K562 (cell line): Measurements from ENCODE around the gene HMBS. TPM values are rescaled to one million over a fixed set of nuclear protein-coding genes. Genes with fewer than 3 reads are reported as not detected.
A peak's percentile ranks its signal among the peaks of the same experiment; 100 is the strongest.

ENCODE experiments used
- ATF7 ChIP-seq: fragments of 450-650 bp; IDR thresholded peaks from 2 replicates; pipeline ENCODE4 v1.7.1; 2014; ENCODE audit warnings: mild to moderate bottlenecking, moderate library complexity
- BRF1 ChIP-seq: IDR thresholded peaks from 3 replicates; pipeline ENCODE4 v1.6.1; 2011; ENCODE audit warnings: borderline replicate concordance, mild to moderate bottlenecking; ENCODE audit not compliant: insufficient read length; ENCODE audit errors: extremely low read depth
- CSDE1 ChIP-seq, 2 experiments: fragments of 450-650 bp; IDR thresholded peaks; 2 replicates each; pipeline ENCODE4 v1.6.1; 2016; ENCODE audit warnings: mild to moderate bottlenecking in 1 of 2
- E2F6 ChIP-seq, 2 experiments: IDR thresholded peaks; 2 replicates each; pipeline ENCODE4 v1.6.1; 2011; ENCODE audit warnings: borderline replicate concordance in 1 of 2, control low read depth in 1 of 2, low read depth in 1 of 2, low read length in 1 of 2, mild to moderate bottlenecking in 1 of 2, mixed read lengths in 1 of 2, moderate library complexity in 1 of 2; ENCODE audit not compliant: insufficient read depth in 1 of 2, insufficient read length in 1 of 2, poor library complexity in 1 of 2, severe bottlenecking in 1 of 2; ENCODE audit errors: extremely low read depth in 1 of 2
- ELF2 ChIP-seq: fragments of 250-450 bp; sonication (Bioruptor Pico); IDR thresholded peaks from 2 replicates; pipeline ENCODE4 v1.5.0; 2021; ENCODE audit warnings: mild to moderate bottlenecking
- ILK ChIP-seq: fragments of 450-650 bp; IDR thresholded peaks from 2 replicates; pipeline ENCODE4 v1.6.1; 2016; ENCODE audit warnings: missing genetic modification characterization, low read depth, mild to moderate bottlenecking, missing compliant biosample characterization, moderate library complexity, borderline replicate concordance
- JUN ChIP-seq, 2 experiments: sonication (generic) in 1 of 2; formaldehyde crosslinking in 1 of 2; IDR thresholded peaks; 2 replicates each; pipeline versions ENCODE4 v1.6.1 to v1.8.0; 2012 to 2022; ENCODE audit warnings: borderline replicate concordance in 2 of 2, mild to moderate bottlenecking in 2 of 2, improper control_type of control experiment in 1 of 2, low read depth in 1 of 2, low read length in 1 of 2, missing genetic modification reagents in 1 of 2
- JUNB ChIP-seq: fragments of 450-650 bp; formaldehyde crosslinking; conservative IDR thresholded peaks from 2 replicates; pipeline ENCODE4 v1.4.0; 2020; ENCODE audit warnings: mild to moderate bottlenecking
- KDM5B ChIP-seq: fragments of 200-600 bp; sonication (generic); IDR thresholded peaks from 2 replicates; pipeline ENCODE4 v1.6.1; 2012; ENCODE audit warnings: low read depth, mild to moderate bottlenecking, moderate library complexity, low read length, control low read depth, inconsistent platforms; ENCODE audit not compliant: insufficient replicate concordance
- L3MBTL2 ChIP-seq: fragments of 450-650 bp; IDR thresholded peaks from 2 replicates; pipeline ENCODE4 v1.6.1; 2016; ENCODE audit warnings: mild to moderate bottlenecking, moderate library complexity
- SMAD3 ChIP-seq: fragments of 450-650 bp; formaldehyde crosslinking; conservative IDR thresholded peaks from 2 replicates; pipeline ENCODE4 v1.4.0; 2020; ENCODE audit warnings: mild to moderate bottlenecking
- SOX6 ChIP-seq: fragments of 450-650 bp; IDR thresholded peaks from 2 replicates; pipeline ENCODE4 v1.6.1; 2014; ENCODE audit warnings: mild to moderate bottlenecking
- TAF15 ChIP-seq: fragments of 200-400 bp; formaldehyde crosslinking; IDR thresholded peaks from 2 replicates; pipeline ENCODE4 v1.6.1; 2017; ENCODE audit warnings: mild to moderate bottlenecking, low read depth, low read length, moderate library complexity
- ZNF217 ChIP-seq: sonication (generic); formaldehyde crosslinking; IDR thresholded peaks from 2 replicates; pipeline ENCODE4 v1.8.0; 2022; ENCODE audit warnings: mild to moderate bottlenecking, missing genetic modification reagents
- ZNF699 ChIP-seq: fragments of 250-450 bp; sonication (Bioruptor Pico); IDR thresholded peaks from 2 replicates; pipeline ENCODE4 v1.8.0; 2021; ENCODE audit warnings: mild to moderate bottlenecking, moderate library complexity; ENCODE audit not compliant: insufficient replicate concordance
- ZNF766 ChIP-seq: fragments of 200-800 bp; sonication (Bioruptor generic); conservative IDR thresholded peaks from 2 replicates; pipeline ENCODE4 v1.6.1; 2016; ENCODE audit warnings: missing genetic modification characterization, missing compliant biosample characterization
- polyA plus RNA-seq, 8 experiments: library from polyadenylated mRNA; depleted of rRNA in 4 of 8; stranded (reverse) in 5 of 8; unstranded in 3 of 8; fragments of >200 nt; fragmentation: Nextera tagmentation in 2 of 8; fragmentation: Illumina TruSeq in 1 of 8; extraction: Ambion mirVana in 2 of 8; extraction: Trizol in 1 of 8; gene quantifications; 2 replicates each; pipeline versions ENCODE4 v1.2.1 to v1.2.3, GENCODE V29; 2011 to 2014; ENCODE audit warnings: inconsistent platforms in 1 of 8, missing spikeins in 1 of 8
- total RNA-seq, 7 experiments: library from RNA; depleted of rRNA in 6 of 7; stranded (reverse); fragments of >200 nt in 6 of 7; fragmentation: Illumina TruSeq in 2 of 7; extraction: Trizol in 2 of 7; gene quantifications; 2 replicates each; pipeline versions ENCODE4 v1.2.1 to v1.2.3, GENCODE V29; 2011 to 2021; ENCODE audit warnings: low replicate concordance in 1 of 7
- TF ChIP-seq, protein P1 (sequence below): fragments of 200-400 bp; formaldehyde crosslinking; IDR thresholded peaks from 2 replicates; pipeline ENCODE4 v1.6.1; 2017; ENCODE audit warnings: mild to moderate bottlenecking, low read depth, low read length, moderate library complexity
- TF ChIP-seq, protein P2 (sequence below): fragments of 200-800 bp; sonication (Bioruptor generic); IDR thresholded peaks from 2 replicates; pipeline ENCODE4 v1.6.1; 2017; ENCODE audit warnings: missing genetic modification characterization, missing compliant biosample characterization
- TF ChIP-seq, protein P3 (sequence below), 3 experiments: fragments of 200-800 bp in 1 of 3; sonication (Bioruptor generic) in 1 of 3; sonication (generic) in 1 of 3; formaldehyde crosslinking in 1 of 3; IDR thresholded peaks; 2 replicates each; pipeline versions ENCODE4 v1.6.1 to v1.8.0; 2016 to 2022; ENCODE audit warnings: mild to moderate bottlenecking in 2 of 3, missing compliant biosample characterization in 2 of 3, missing genetic modification characterization in 2 of 3, missing genetic modification reagents in 1 of 3

HMBS gene
- total and polyA plus RNA-seq, 9 of the 15 experiments (the other 6 are each of a cell fraction or from before 2014, with no cell fraction given), result 56.9 to 385 (median 286) TPM

DNA sequence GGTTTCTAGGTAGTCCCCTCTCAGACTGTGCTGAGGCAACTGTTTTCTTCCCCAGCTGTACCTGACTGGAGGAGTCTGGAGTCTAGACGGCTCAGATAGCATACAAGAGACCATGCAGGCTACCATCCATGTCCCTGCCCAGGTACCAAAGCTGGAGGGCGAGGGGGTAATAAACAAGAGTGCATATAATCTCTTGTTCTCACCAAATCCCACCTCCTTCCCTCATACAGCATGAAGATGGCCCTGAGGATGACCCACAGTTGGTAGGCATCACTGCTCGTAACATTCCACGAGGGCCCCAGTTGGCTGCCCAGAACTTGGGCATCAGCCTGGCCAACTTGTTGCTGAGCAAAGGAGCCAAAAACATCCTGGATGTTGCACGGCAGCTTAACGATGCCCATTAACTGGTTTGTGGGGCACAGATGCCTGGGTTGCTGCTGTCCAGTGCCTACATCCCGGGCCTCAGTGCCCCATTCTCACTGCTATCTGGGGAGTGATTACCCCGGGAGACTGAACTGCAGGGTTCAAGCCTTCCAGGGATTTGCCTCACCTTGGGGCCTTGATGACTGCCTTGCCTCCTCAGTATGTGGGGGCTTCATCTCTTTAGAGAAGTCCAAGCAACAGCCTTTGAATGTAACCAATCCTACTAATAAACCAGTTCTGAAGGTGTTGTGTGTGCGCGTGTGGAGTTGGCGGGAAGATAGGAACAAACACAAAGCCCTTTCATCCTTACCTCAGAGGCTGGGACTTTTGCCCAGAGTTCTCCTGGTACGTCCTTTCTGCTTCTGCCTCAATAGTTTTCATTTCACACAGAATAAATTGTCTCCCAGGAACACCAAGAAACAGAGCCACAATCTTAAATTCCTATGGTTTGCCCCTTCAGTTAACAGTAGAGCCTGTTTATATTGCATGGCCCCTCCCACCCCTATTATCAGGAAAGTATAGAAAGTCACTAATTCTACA lies 8.5 kb downstream of the HMBS start (continued):
- TF ChIP-seq, protein P1, sequence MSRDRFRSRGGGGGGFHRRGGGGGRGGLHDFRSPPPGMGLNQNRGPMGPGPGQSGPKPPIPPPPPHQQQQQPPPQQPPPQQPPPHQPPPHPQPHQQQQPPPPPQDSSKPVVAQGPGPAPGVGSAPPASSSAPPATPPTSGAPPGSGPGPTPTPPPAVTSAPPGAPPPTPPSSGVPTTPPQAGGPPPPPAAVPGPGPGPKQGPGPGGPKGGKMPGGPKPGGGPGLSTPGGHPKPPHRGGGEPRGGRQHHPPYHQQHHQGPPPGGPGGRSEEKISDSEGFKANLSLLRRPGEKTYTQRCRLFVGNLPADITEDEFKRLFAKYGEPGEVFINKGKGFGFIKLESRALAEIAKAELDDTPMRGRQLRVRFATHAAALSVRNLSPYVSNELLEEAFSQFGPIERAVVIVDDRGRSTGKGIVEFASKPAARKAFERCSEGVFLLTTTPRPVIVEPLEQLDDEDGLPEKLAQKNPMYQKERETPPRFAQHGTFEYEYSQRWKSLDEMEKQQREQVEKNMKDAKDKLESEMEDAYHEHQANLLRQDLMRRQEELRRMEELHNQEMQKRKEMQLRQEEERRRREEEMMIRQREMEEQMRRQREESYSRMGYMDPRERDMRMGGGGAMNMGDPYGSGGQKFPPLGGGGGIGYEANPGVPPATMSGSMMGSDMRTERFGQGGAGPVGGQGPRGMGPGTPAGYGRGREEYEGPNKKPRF, result no peak
- no peak for TF ChIP-seq ILK (tag)
- TF ChIP-seq ZNF699 (CRISPR knock-in tag), result no peak
- TF ChIP-seq, protein P2, sequence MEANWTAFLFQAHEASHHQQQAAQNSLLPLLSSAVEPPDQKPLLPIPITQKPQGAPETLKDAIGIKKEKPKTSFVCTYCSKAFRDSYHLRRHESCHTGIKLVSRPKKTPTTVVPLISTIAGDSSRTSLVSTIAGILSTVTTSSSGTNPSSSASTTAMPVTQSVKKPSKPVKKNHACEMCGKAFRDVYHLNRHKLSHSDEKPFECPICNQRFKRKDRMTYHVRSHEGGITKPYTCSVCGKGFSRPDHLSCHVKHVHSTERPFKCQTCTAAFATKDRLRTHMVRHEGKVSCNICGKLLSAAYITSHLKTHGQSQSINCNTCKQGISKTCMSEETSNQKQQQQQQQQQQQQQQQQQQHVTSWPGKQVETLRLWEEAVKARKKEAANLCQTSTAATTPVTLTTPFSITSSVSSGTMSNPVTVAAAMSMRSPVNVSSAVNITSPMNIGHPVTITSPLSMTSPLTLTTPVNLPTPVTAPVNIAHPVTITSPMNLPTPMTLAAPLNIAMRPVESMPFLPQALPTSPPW (CRISPR knock-in tag), result no peak
- TF ChIP-seq CSDE1 (IDR thresholded peaks at IDR 0.05), result no peak
- no peak for TF ChIP-seq SOX6
- peak; percentile 47; the same call in 1 of the 2 replicates for TF ChIP-seq L3MBTL2
- TF ChIP-seq BRF1, result no peak
- TF ChIP-seq SMAD3 (CRISPR knock-in tag), result 0 out of 2 replicates have a peak, but pooled peaks have one; percentile 23
- TF ChIP-seq KDM5B, result peak; percentile 73
- TF ChIP-seq ELF2 (CRISPR knock-in tag), result no peak
- no peak for TF ChIP-seq JUN (IDR thresholded peaks at IDR 0.05; ENCODE audit: borderline replicate concordance, low read depth, low read length)
- TF ChIP-seq JUN (CRISPR knock-in tag; IDR thresholded peaks at IDR 0.05; ENCODE audit: borderline replicate concordance), result no peak; the same call in 1 of the 2 replicates
- peak; percentile 83 for TF ChIP-seq TAF15
- no peak for TF ChIP-seq ATF7
- no peak for TF ChIP-seq ZNF217 (CRISPR knock-in tag)
- TF ChIP-seq, protein P3, sequence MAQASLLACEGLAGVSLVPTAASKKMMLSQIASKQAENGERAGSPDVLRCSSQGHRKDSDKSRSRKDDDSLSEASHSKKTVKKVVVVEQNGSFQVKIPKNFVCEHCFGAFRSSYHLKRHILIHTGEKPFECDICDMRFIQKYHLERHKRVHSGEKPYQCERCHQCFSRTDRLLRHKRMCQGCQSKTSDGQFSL (CRISPR knock-in tag; IDR thresholded peaks at IDR 0.05), result 0 out of 2 replicates have a peak, but pooled peaks have one; percentile 25
- TF ChIP-seq, protein P3 (tag; IDR thresholded peaks at IDR 0.05), result no peak
- TF ChIP-seq ZNF766, result no peak
- TF ChIP-seq JUNB (CRISPR knock-in tag), result 0 out of 2 replicates have a peak, but pooled peaks have one; percentile 4
- peak; percentile 48 to 59 for TF ChIP-seq E2F6 (IDR thresholded peaks at IDR 0.05; ENCODE audit: borderline replicate concordance in 1 of 2, extremely low read depth in 1 of 2, insufficient read depth in 1 of 2, insufficient read length in 1 of 2, low read depth in 1 of 2, low read length in 1 of 2, poor library complexity in 1 of 2, severe bottlenecking in 1 of 2)
